Nephron (organoid): ENCODE results near the gene TM9SF1.

Experiments used
- H3K27ac Mint-ChIP-seq, 3 experiments: 2 replicates each; pipeline ENCODE4 v1.8.0; 2020; ENCODE audit warnings: mixed read lengths in 3 of 3, mild to moderate bottlenecking in 2 of 3, moderate library complexity in 1 of 3
- H3K27me3 Mint-ChIP-seq: 2 replicates; pipeline ENCODE4 v1.8.0; 2021; ENCODE audit warnings: low read depth, mild to moderate bottlenecking, moderate library complexity, mixed read lengths
- H3K36me3 Mint-ChIP-seq: 2 replicates; pipeline ENCODE4 v1.8.0; 2020; ENCODE audit warnings: low read depth, mixed read lengths
- H3K4me1 Mint-ChIP-seq: 2 replicates; pipeline ENCODE4 v1.8.0; 2020; ENCODE audit warnings: mixed read lengths
- H3K4me3 Mint-ChIP-seq, 3 experiments: 2 replicates each; pipeline ENCODE4 v1.8.0; 2020; ENCODE audit warnings: mild to moderate bottlenecking in 3 of 3, mixed read lengths in 3 of 3, moderate library complexity in 2 of 3
- H3K9me3 Mint-ChIP-seq: 2 replicates; pipeline ENCODE4 v1.8.0; 2020; ENCODE audit warnings: mixed read lengths
- TF ChIP-seq, protein P1 (sequence below), 3 experiments: fragments of 200-600 bp; sonication (generic); IDR thresholded peaks; one replicate each; pipeline ENCODE4 v1.5.0; 2021; ENCODE audit warnings: antibody characterized with exemption in 3 of 3; ENCODE audit not compliant: unreplicated experiment in 3 of 3

TM9SF1 gene

DNA sequence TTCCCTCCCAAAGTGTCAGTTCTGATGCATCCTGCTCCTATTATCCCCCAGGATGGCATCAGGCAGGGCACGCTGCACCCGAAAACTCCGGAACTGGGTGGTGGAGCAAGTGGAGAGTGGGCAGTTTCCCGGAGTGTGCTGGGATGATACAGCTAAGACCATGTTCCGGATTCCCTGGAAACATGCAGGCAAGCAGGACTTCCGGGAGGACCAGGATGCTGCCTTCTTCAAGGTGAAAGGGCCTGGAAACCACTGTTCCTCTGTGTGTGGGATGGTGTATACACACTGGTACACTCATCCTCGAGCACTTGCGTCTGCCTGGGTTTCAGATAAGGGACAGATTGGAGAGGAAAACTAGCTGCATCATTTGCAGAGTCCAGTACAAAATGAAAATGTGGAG is 33.1 kb downstream of the TM9SF1 start:
- TF ChIP-seq, protein P1, sequence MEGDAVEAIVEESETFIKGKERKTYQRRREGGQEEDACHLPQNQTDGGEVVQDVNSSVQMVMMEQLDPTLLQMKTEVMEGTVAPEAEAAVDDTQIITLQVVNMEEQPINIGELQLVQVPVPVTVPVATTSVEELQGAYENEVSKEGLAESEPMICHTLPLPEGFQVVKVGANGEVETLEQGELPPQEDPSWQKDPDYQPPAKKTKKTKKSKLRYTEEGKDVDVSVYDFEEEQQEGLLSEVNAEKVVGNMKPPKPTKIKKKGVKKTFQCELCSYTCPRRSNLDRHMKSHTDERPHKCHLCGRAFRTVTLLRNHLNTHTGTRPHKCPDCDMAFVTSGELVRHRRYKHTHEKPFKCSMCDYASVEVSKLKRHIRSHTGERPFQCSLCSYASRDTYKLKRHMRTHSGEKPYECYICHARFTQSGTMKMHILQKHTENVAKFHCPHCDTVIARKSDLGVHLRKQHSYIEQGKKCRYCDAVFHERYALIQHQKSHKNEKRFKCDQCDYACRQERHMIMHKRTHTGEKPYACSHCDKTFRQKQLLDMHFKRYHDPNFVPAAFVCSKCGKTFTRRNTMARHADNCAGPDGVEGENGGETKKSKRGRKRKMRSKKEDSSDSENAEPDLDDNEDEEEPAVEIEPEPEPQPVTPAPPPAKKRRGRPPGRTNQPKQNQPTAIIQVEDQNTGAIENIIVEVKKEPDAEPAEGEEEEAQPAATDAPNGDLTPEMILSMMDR (IDR thresholded peaks at IDR 0.05; ENCODE audit: unreplicated experiment in 3 of 3), result no peak
- Mint-ChIP-seq H3K27ac (peak overlapping the region; percentile 90 to 96 (median 96)), H3K4me1 (peaks cover 16% of the 10 kb centered on the region), H3K27me3 (no peaks in the 10 kb centered on the region), H3K4me3 (peak overlapping the region; percentile 91 to 96 (median 93)), H3K9me3 (no peaks in the 10 kb centered on the region), H3K36me3 (peaks cover 60% of the 10 kb centered on the region)

DNA sequence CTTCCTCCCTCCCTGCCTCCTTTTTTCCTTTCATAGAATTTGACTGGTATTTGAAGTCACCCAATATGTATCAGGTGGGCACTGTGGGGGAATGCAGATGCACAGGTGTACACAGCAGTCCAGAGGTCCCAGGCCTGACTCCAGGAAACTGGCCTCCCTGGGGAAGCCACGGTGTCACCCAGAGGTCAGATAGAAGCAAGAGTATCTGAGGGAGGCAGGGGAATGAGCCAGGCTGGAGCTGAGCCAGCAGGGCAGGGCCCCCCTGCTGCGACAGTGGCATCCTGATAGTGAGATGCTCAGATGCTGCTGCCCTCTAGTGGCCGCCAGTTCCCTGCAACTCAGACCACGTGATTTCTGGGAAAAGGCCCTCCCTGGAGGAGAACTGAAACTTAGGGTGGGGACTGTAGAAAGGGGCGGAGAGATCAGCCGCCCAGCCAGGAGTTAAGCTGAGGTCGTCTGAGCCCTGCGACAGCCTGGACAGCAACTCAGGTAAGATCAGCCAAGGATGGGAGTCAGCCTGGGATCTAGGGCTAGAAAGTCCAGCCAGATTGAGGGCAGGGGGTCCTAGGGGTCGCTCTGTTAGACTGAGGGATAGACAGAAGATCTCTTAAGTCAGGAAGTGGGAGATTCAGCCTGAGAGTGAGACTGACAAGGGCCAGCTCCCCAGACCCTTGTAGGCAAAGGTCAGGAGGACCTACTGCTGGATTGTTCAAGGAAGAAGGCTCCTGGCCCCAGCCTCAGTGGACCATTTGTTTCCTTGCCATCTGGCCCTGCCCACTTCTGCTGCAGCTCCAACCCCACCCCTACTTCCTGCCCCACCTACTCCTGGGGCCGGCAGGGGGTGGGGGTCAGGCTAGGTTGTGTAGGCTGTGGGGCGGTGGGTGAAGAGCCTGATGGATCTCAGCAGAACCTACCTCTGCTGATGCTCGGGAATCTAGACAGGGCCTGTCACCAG is 34.1 kb downstream of the TM9SF1 start, which contains the start of gene IRF9:
Gene IRF9 (plus strand): TSS at position 416 of the 955 bp plus-strand sequence. CDS start 880 bp downstream, outside the sequence.
- peaks cover 16% of the 10 kb centered on the region for H3K4me1 Mint-ChIP-seq
- H3K27me3 Mint-ChIP-seq, result no peaks in the 10 kb centered on the region
- H3K36me3 Mint-ChIP-seq, result peaks cover 57% of the 10 kb centered on the region
- H3K4me3 Mint-ChIP-seq, result peak within 1 kb of the TSS; percentile 91 to 96 (median 93)
- peak within 1 kb of the TSS; percentile 90 to 96 (median 96) for H3K27ac Mint-ChIP-seq
- H3K9me3 Mint-ChIP-seq, result no peaks in the 10 kb centered on the region
- TF ChIP-seq, protein P1 (IDR thresholded peaks at IDR 0.05; ENCODE audit: unreplicated experiment in 3 of 3), result peak; percentile 94 to 96 (median 95)

DNA sequence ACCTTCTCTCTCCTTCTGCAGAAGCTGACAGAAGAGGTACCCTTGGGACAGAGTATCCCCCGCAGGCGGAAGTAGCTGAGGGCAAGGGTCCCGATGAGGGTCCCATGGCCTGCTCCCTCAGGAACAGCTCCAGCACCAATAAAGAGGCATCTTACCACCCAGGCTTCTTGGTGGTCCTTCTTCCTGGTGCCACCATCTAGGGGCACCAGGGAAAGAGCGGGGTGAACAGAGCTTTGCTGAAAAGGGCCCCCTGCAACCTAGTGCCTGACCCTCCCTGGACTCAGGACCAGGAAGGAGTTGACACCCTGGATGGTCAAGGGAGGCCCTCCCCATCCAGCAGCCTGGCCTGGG is 34.8 kb downstream of the TM9SF1 start:
- H3K9me3 Mint-ChIP-seq, result no peaks in the 10 kb centered on the region
- H3K27ac Mint-ChIP-seq, result peak overlapping the region; percentile 46 to 96 (median 90)
- H3K27me3 Mint-ChIP-seq, result no peaks in the 10 kb centered on the region
- peaks cover 16% of the 10 kb centered on the region for H3K4me1 Mint-ChIP-seq
- peaks cover 57% of the 10 kb centered on the region for H3K36me3 Mint-ChIP-seq
- TF ChIP-seq, protein P1 (IDR thresholded peaks at IDR 0.05; ENCODE audit: unreplicated experiment in 3 of 3), result no peak
- H3K4me3 Mint-ChIP-seq, result peak overlapping the region; percentile 21 to 93 (median 55)

DNA sequence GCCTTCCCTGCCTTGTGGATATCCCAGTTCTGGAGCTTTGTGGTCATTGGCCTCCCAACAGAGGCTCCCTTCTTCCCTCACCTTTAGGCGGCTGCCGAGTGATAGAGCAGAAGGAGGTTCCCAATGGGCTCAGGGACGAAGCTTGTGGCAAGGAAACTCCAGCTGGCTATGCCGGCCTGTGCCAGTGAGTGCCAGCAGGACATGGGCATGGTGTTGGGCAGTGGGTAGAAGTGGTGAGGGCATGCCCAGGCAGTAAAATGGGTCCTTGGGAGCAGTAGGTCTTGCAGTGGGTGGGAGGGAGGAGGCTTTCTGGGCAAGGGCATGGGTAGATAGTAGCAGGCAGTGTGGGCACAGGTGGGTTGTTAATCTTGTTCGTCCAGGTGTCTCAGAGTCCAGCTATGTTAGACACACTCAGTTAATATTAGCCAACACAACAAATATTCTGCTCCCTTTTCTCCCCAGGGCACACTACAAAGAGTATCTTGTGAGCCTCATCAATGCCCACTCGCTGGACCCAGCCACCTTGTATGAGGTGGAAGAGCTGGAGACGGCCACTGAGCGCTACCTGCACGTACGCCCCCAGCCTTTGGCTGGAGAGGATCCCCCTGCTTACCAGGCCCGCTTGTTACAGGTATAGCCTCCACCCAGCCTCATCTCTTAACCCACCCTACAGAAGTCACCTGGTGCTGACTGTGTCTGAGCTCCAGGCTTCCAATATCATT is 35.3 kb downstream of the TM9SF1 start:
- peaks cover 57% of the 10 kb centered on the region for H3K36me3 Mint-ChIP-seq
- no peaks in the 10 kb centered on the region for H3K9me3 Mint-ChIP-seq
- H3K27me3 Mint-ChIP-seq, result no peaks in the 10 kb centered on the region
- peak overlapping the region in 1 of 3 experiments; percentile 46 for H3K27ac Mint-ChIP-seq
- H3K4me1 Mint-ChIP-seq, result peaks cover 16% of the 10 kb centered on the region
- peak overlapping the region; percentile 21 to 55 (median 55) for H3K4me3 Mint-ChIP-seq
- TF ChIP-seq, protein P1 (IDR thresholded peaks at IDR 0.05; ENCODE audit: unreplicated experiment in 3 of 3), result no peak

DNA sequence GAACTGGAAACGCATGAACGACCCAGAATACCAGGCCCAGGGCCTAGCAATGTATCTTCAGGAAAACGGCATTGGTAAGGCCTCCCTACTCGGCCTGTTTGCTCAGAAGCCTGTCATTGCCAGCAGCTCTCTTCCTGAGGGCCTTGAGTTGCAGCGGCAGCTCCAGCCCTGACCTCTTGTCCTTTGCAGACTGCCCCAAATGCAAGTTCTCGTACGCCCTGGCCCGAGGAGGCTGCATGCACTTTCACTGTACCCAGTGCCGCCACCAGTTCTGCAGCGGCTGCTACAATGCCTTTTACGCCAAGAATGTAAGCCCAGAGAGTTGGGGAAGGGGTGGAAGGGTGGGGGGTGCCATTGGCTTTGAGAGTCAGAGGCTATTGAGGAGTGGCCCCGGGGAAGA is 37.9 kb downstream of the TM9SF1 start:
- Mint-ChIP-seq H3K27me3 (no peaks in the 10 kb centered on the region), H3K9me3 (no peaks in the 10 kb centered on the region), H3K4me3 (no peak overlapping the region), H3K36me3 (peaks cover 50% of the 10 kb centered on the region), H3K27ac (no peak overlapping the region), H3K4me1 (peaks cover 15% of the 10 kb centered on the region)
- TF ChIP-seq, protein P1 (IDR thresholded peaks at IDR 0.05; ENCODE audit: unreplicated experiment in 3 of 3), result no peak
